GM12872 (cell line): Measurements from ENCODE around the gene MUC15.

Experiments used
- CTCF ChIP-seq: IDR thresholded peaks from 3 replicates; pipeline ENCODE4 v1.5.1; 2011; ENCODE audit warnings: low read depth, mild to moderate bottlenecking, low read length, moderate library complexity; ENCODE audit not compliant: insufficient read depth

The MUC15 gene

GRCh38 chr11:26571861-26572654 is at the start of gene MUC15:
TSS of gene MUC15 (minus strand) at chr11:26572263. CDS start at chr11:26567094, 5,169 bp downstream.
- TF ChIP-seq CTCF = no peak

GRCh38 chr11:26621132-26621531 is 49.1 kb upstream of the MUC15 start:
- TF ChIP-seq CTCF = no peak

- no peak for TF ChIP-seq CTCF
Measured at GRCh38 chr11:26620282-26621045, 48.4 kb upstream of the MUC15 start.

GRCh38 chr11:26618441-26618840 is 46.4 kb upstream of the MUC15 start:
- TF ChIP-seq CTCF = no peak

- TF ChIP-seq CTCF = no peak
Measured at GRCh38 chr11:26613759-26614158, 41.7 kb upstream of the MUC15 start.

- no peak for TF ChIP-seq CTCF
Measured at GRCh38 chr11:26608507-26609146, 36.6 kb upstream of the MUC15 start.
